ENCODE data around the gene PLEKHM3. TPM values are rescaled to one million over a fixed set of nuclear protein-coding genes. Genes with fewer than 3 reads are reported as not detected.

PLEKHM3 gene
- total RNA-seq, 4 donors from 2014 or later, result 22.0 to 29.1 (median 25.0) TPM

- DNase-seq (ENCODE audit: low spot score in 2 of 2), result no peak
Measured at GRCh38 chr2:207883002-207883780, 142.1 kb downstream of the PLEKHM3 start.

GRCh38 chr2:207881902-207882301, 143.4 kb downstream of the PLEKHM3 start:
- no peak overlapping the region for H3K27ac ChIP-seq
- no peak overlapping the region for H3K4me3 ChIP-seq
- no peaks in the 10 kb centered on the region for H3K27me3 ChIP-seq
- H3K4me1 ChIP-seq, result peaks cover 0 to 6% (median 0%) of the 10 kb centered on the region in 4 donors
- TF ChIP-seq POLR2A (IDR thresholded peaks at IDR 0.05) (no peak), CTCF (IDR thresholded peaks at IDR 0.05) (no peak), EP300 (IDR thresholded peaks at IDR 0.05) (no peak)
- no peaks in the 10 kb centered on the region for H3K9me3 ChIP-seq
- no peak for DNase-seq (ENCODE audit: low spot score in 2 of 2)
- H3K36me3 ChIP-seq, result no peaks in the 10 kb centered on the region

More at GRCh38 chr2:207883002-207883780, 142.1 kb downstream of the PLEKHM3 start:
- Histone ChIP-seq H3K36me3 (no peaks in the 10 kb centered on the region), H3K4me1 (peaks cover 0 to 6% (median 0%) of the 10 kb centered on the region in 4 donors), H3K27me3 (no peaks in the 10 kb centered on the region), H3K9me3 (no peaks in the 10 kb centered on the region), H3K27ac (no peak overlapping the region), H3K4me3 (no peak overlapping the region)
- TF ChIP-seq POLR2A (IDR thresholded peaks at IDR 0.05) (no peak), CTCF (IDR thresholded peaks at IDR 0.05) (no peak), EP300 (IDR thresholded peaks at IDR 0.05) (no peak)
- 94 to 96% methylated on average over 6 of the region's 6 CpGs for WGBS, 2 donors

GRCh38 chr2:207879536-207879935, 145.8 kb downstream of the PLEKHM3 start:
- WGBS, 2 donors, result 47 to 64% methylated on average over 2 of the region's 2 CpGs

GRCh38 chr2:207876842-207877535, 148.3 kb downstream of the PLEKHM3 start:
- no peak for DNase-seq (ENCODE audit: low spot score in 2 of 2)
- WGBS, 2 donors, result 81 to 92% methylated on average over 4 of the region's 4 CpGs

More at GRCh38 chr2:207879536-207879935, 145.8 kb downstream of the PLEKHM3 start:
- Histone ChIP-seq H3K9me3 (no peaks in the 10 kb centered on the region), H3K36me3 (no peaks in the 10 kb centered on the region), H3K27ac (no peak overlapping the region), H3K4me1 (peaks cover 0 to 6% (median 0%) of the 10 kb centered on the region in 4 donors), H3K27me3 (no peaks in the 10 kb centered on the region), H3K4me3 (no peak overlapping the region)
- TF ChIP-seq POLR2A (IDR thresholded peaks at IDR 0.05) (no peak), EP300 (IDR thresholded peaks at IDR 0.05) (no peak), CTCF (IDR thresholded peaks at IDR 0.05) (no peak)
- no peak for DNase-seq (ENCODE audit: low spot score in 2 of 2)

More at GRCh38 chr2:207876842-207877535, 148.3 kb downstream of the PLEKHM3 start:
- peaks cover 0 to 6% (median 0%) of the 10 kb centered on the region in 4 donors for H3K4me1 ChIP-seq
- TF ChIP-seq EP300 (IDR thresholded peaks at IDR 0.05) (no peak), CTCF (IDR thresholded peaks at IDR 0.05) (no peak), POLR2A (IDR thresholded peaks at IDR 0.05) (no peak)
- no peaks in the 10 kb centered on the region for H3K9me3 ChIP-seq
- H3K4me3 ChIP-seq, result no peak overlapping the region
- no peak overlapping the region for H3K27ac ChIP-seq
- H3K27me3 ChIP-seq, result no peaks in the 10 kb centered on the region
- no peaks in the 10 kb centered on the region for H3K36me3 ChIP-seq
